Coronary artery (tissue), 2 donors: ENCODE measurements around the gene BCAS4.

Source experiments
- DNase-seq: peaks from one replicate; pipeline ENCODE4 v3.0.0-alpha.2; 2017; ENCODE audit warnings: low spot score
- H3K27ac ChIP-seq, 2 donors: fragments of 200-600 bp; sonication (generic); one replicate each; pipeline ENCODE4 v1.5.1; 2016 to 2019
- H3K4me3 ChIP-seq: fragments of 200-600 bp; sonication (generic); 2 replicates; pipeline ENCODE4 v1.5.1; 2016; ENCODE audit warnings: mild to moderate bottlenecking, moderate library complexity
- TF ChIP-seq, protein P1 (sequence below): fragments of 200-600 bp; sonication (generic); IDR thresholded peaks from one replicate; pipeline ENCODE4 v1.5.1; 2019; ENCODE audit warnings: antibody characterized with exemption

Gene BCAS4

GRCh38 chr20:50885781-50886180 is 90.9 kb downstream of the BCAS4 start:
- no peak for DNase-seq
- TF ChIP-seq, protein P1, sequence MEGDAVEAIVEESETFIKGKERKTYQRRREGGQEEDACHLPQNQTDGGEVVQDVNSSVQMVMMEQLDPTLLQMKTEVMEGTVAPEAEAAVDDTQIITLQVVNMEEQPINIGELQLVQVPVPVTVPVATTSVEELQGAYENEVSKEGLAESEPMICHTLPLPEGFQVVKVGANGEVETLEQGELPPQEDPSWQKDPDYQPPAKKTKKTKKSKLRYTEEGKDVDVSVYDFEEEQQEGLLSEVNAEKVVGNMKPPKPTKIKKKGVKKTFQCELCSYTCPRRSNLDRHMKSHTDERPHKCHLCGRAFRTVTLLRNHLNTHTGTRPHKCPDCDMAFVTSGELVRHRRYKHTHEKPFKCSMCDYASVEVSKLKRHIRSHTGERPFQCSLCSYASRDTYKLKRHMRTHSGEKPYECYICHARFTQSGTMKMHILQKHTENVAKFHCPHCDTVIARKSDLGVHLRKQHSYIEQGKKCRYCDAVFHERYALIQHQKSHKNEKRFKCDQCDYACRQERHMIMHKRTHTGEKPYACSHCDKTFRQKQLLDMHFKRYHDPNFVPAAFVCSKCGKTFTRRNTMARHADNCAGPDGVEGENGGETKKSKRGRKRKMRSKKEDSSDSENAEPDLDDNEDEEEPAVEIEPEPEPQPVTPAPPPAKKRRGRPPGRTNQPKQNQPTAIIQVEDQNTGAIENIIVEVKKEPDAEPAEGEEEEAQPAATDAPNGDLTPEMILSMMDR, result no peak
- Histone ChIP-seq H3K4me3 (no peak overlapping the region), H3K27ac (no peak overlapping the region)

GRCh38 chr20:50886184-50886790 is 91.4 kb downstream of the BCAS4 start:
- Histone ChIP-seq H3K27ac (no peak overlapping the region), H3K4me3 (no peak overlapping the region)
- DNase-seq, result no peak
- TF ChIP-seq, protein P1, result no peak

DNA sequence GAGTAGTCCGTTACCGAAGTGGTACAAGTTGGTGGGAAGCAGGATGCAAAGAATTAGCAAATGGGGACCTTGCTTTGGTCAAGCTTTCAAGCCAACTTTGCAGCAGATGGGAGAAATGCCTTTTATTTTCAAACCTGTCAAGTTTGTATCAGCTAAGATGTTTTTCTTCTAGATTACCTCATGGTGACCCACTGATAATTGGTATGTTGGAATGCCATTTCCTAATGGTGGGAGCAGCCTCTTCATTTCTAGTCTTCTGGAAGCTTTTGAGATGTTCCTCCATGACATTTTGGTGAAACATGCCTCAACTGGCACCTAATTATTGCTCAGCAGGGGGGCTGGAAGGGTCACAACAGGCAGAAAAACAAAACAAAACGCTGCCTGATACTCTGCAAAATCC is 92.7 kb downstream of the BCAS4 start:
- TF ChIP-seq, protein P1, result no peak
- H3K27ac ChIP-seq, result no peak overlapping the region
- no peak for DNase-seq
- H3K4me3 ChIP-seq, result no peak overlapping the region

DNA sequence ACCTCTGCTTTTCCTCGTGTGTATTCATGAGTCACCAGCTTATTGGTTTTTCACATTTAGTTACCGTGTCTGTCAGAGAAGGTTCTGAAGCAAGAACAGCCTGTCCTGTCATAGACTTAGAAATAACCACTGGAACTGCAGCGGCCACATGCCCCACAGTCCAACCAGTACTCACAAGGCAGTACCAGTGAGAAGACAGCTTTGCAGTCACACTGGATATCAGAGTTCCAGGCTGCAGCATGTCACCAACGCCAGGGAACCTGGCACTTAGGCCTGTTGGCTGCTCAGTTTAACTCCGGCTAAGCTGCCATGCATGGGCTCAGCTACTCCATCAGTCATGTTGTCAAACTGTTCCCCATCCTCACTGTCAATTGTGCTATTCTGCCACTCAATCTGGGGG is 96.3 kb downstream of the BCAS4 start:
- Histone ChIP-seq H3K4me3 (no peak overlapping the region), H3K27ac (no peak overlapping the region)
- TF ChIP-seq, protein P1, result no peak
- no peak for DNase-seq

GRCh38 chr20:50892394-50892793 is 97.5 kb downstream of the BCAS4 start:
- no peak for DNase-seq
- H3K4me3 ChIP-seq, result no peak overlapping the region
- TF ChIP-seq, protein P1, result no peak
- no peak overlapping the region for H3K27ac ChIP-seq

- Histone ChIP-seq H3K27ac (no peak overlapping the region), H3K4me3 (no peak overlapping the region)
- DNase-seq, result no peak
- TF ChIP-seq, protein P1, result no peak
Observed at GRCh38 chr20:50893620-50894019, 98.8 kb downstream of the BCAS4 start.

DNA sequence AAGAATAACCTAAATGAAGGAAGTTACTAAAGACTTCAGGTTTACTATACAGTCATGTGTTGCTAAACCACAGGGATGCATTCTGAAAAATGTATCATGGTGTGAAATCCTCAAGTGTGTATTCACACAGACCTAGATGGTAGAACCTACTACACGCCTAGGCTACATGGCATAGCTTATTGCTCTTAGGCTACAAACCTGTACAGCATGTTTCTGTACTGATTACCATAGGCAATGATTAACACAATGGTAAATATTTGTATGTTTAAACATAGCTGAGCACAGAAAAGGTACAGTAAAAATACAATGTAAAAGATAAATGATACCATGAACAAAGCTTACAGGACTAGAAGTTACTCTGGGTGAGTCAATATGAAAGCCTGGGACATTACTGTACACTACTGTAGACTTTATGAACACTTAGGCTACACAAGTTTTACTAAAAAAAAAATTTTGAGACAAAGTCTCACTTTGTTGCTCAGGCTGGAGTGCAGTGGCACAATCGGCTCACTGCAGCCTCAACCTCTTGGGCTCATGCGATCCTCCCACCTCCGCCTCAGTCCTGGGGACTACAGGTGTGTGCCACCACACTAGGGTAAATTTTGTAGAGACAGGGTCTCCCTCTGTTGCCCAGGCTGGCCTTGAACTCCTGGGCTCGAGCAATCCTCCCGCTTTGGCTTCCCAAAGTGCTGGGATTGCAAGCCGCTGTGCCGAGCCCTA is 100.4 kb downstream of the BCAS4 start:
- Histone ChIP-seq H3K4me3 (no peak overlapping the region), H3K27ac (no peak overlapping the region)
- TF ChIP-seq, protein P1, result no peak
- no peak for DNase-seq
